Prostate gland (tissue), 2 donors: Measurements from ENCODE around the gene MAP7D3. TPM values are rescaled to one million over a fixed set of nuclear protein-coding genes. Genes with fewer than 3 reads are reported as not detected.
A peak's percentile ranks its signal among the peaks of the same experiment; 100 is the strongest.

Source experiments
- DNase-seq: peaks from one replicate; pipeline ENCODE4 v3.0.0-alpha.2; 2019; ENCODE audit warnings: low spot score
- H3K27ac ChIP-seq, 2 donors: fragments of 200-600 bp; sonication (generic); 2 replicates each; pipeline ENCODE4 v1.5.1; 2017 to 2019
- H3K27me3 ChIP-seq: fragments of 200-600 bp; sonication (generic); replicated peaks from 2 replicates; pipeline ENCODE4 v1.5.1; 2019; ENCODE audit not compliant: insufficient read depth
- H3K36me3 ChIP-seq, 2 donors: fragments of 200-600 bp; sonication (generic); 1 replicate in 1 of 2; 2 replicates in 1 of 2; pipeline versions ENCODE4 v1.5.1 to v1.8.1; 2017 to 2019
- H3K4me1 ChIP-seq: fragments of 200-600 bp; sonication (generic); replicated peaks from 2 replicates; pipeline ENCODE4 v1.5.1; 2019
- H3K4me3 ChIP-seq, 2 donors: fragments of 200-600 bp; sonication (generic); 2 replicates each; pipeline ENCODE4 v1.5.1; 2017 to 2019
- H3K9me3 ChIP-seq: fragments of 200-600 bp; sonication (generic); 2 replicates; pipeline ENCODE4 v1.5.1; 2017
- CTCF ChIP-seq, 4 experiments: fragments of 200-600 bp in 2 of 4; fragments of 450-650 bp in 2 of 4; sonication (generic) in 2 of 4; IDR thresholded peaks; 1 replicate in 3 of 4; 2 replicates in 1 of 4; pipeline ENCODE4 v1.5.1; 2016 to 2019; ENCODE audit warnings: antibody characterized with exemption in 4 of 4, mild to moderate bottlenecking in 2 of 4, moderate library complexity in 2 of 4
- POLR2A ChIP-seq: fragments of 450-650 bp; IDR thresholded peaks from one replicate; pipeline ENCODE4 v1.6.1; 2016; ENCODE audit warnings: antibody characterized with exemption, mild to moderate bottlenecking
- POLR2AphosphoS5 ChIP-seq: sonication (generic); formaldehyde crosslinking; IDR thresholded peaks from one replicate; pipeline ENCODE4 v1.6.1; 2017; ENCODE audit warnings: antibody characterized with exemption
- WGBS: methylation state at CpG from one replicate; pipeline ENCODE4 v1.1.5; 2018; 5-methylcytosine and 5-hydroxymethylcytosine counted together
- intact Hi-C: fragments of 100-400 bp; cut with DNase I; formaldehyde crosslinking; loops from one replicate; pipeline ENCODE4 v1.14.2; 2022
- total RNA-seq, 2 donors: library from RNA; depleted of rRNA; stranded (reverse); fragments of >200 nt; gene quantifications; one replicate each; pipeline ENCODE4 v1.1.0, GENCODE V29; 2016

Gene MAP7D3
- total RNA-seq, 2 donors from 2014 or later, result 6.1 to 22.8 TPM

- Histone ChIP-seq H3K4me1 (no peaks in the 10 kb centered on the region), H3K9me3 (no peaks in the 10 kb centered on the region), H3K4me3 (no peak overlapping the region), H3K36me3 (no peaks in the 10 kb centered on the region), H3K27me3 (no peaks in the 10 kb centered on the region), H3K27ac (no peak overlapping the region)
- TF ChIP-seq POLR2AphosphoS5, result no peak
- TF ChIP-seq POLR2A, result no peak
- TF ChIP-seq CTCF (IDR thresholded peaks at IDR 0.05), result no peak
- intact Hi-C loops, result loop anchor here (5.0 kb wide), 1 partner anchor 243 kb away; no protein-coding TSS in a partner anchor
- no peak for DNase-seq
- WGBS, result 67% methylated on average over 1 of the region's 1 CpG
Observed at GRCh38 chrX:136269921-136270320, 18.7 kb upstream of the MAP7D3 start.

GRCh38 chrX:136268051-136269048 is 17.1 kb upstream of the MAP7D3 start:
- H3K36me3 ChIP-seq, result no peaks in the 10 kb centered on the region
- DNase-seq, result peak; percentile 4
- no peaks in the 10 kb centered on the region for H3K9me3 ChIP-seq
- no peak for TF ChIP-seq POLR2A
- TF ChIP-seq CTCF (IDR thresholded peaks at IDR 0.05), result peak in 3 of 4 experiments; percentile 28 to 49 (median 44)
- TF ChIP-seq POLR2AphosphoS5, result no peak
- no peaks in the 10 kb centered on the region for H3K27me3 ChIP-seq
- intact Hi-C loops, result loop anchor here (5.0 kb wide), 1 partner anchor 241 kb away; no protein-coding TSS in a partner anchor
- no peak overlapping the region for H3K27ac ChIP-seq
- no peak overlapping the region for H3K4me3 ChIP-seq
- no peaks in the 10 kb centered on the region for H3K4me1 ChIP-seq
- 57% methylated on average over 5 of the region's 5 CpGs for WGBS

- H3K4me1 ChIP-seq, result no peaks in the 10 kb centered on the region
- no peaks in the 10 kb centered on the region for H3K27me3 ChIP-seq
- H3K36me3 ChIP-seq, result no peaks in the 10 kb centered on the region
- H3K4me3 ChIP-seq, result no peak overlapping the region
- no peak overlapping the region for H3K27ac ChIP-seq
- no peaks in the 10 kb centered on the region for H3K9me3 ChIP-seq
- 87% methylated on average over 1 of the region's 1 CpG for WGBS
- DNase-seq, result no peak
- intact Hi-C loops, result loop anchor here (5.0 kb wide), 1 partner anchor 240 kb away; no protein-coding TSS in a partner anchor
- TF ChIP-seq POLR2A (no peak), POLR2AphosphoS5 (no peak), CTCF (IDR thresholded peaks at IDR 0.05) (no peak)
Observed at GRCh38 chrX:136266828-136267227, 15.6 kb upstream of the MAP7D3 start.

- Histone ChIP-seq H3K27me3 (no peaks in the 10 kb centered on the region), H3K27ac (no peak overlapping the region), H3K4me3 (no peak overlapping the region), H3K4me1 (no peaks in the 10 kb centered on the region), H3K9me3 (no peaks in the 10 kb centered on the region), H3K36me3 (no peaks in the 10 kb centered on the region)
- intact Hi-C loops, result no loop called here
- TF ChIP-seq CTCF (IDR thresholded peaks at IDR 0.05), result no peak
- TF ChIP-seq POLR2AphosphoS5, result no peak
- no peak for TF ChIP-seq POLR2A
- 52% methylated on average over 7 of the region's 7 CpGs for WGBS
- no peak for DNase-seq
Observed at GRCh38 chrX:136262812-136263315, 11.7 kb upstream of the MAP7D3 start.
